GM21717 (cell line): Measurements from ENCODE around the gene C4orf51.

Experiments used
- ATAC-seq: cut with Tn5 transposase; IDR thresholded peaks from one replicate; pipeline ENCODE4 v1.9.1; 2021; ENCODE audit warnings: mild to moderate bottlenecking, moderate library complexity; ENCODE audit not compliant: unreplicated experiment

C4orf51 gene

GRCh38 chr4:145709336-145709735 lies 29.4 kb downstream of the C4orf51 start:
- ATAC-seq, result peak; percentile 41

- ATAC-seq, result peak; percentile 63
These were observed 29.9 kb downstream of the C4orf51 start for GRCh38 chr4:145709843-145710242.

- no peak for ATAC-seq
These were observed 36.3 kb downstream of the C4orf51 start for GRCh38 chr4:145716200-145716599.

GRCh38 chr4:145716661-145717200 lies 36.8 kb downstream of the C4orf51 start:
- ATAC-seq, result no peak

GRCh38 chr4:145719752-145720624 lies 40.0 kb downstream of the C4orf51 start:
- ATAC-seq, result peak; percentile 85

GRCh38 chr4:145720656-145721055 lies 40.7 kb downstream of the C4orf51 start:
- ATAC-seq, result peak; percentile 35

- no peak for ATAC-seq
These were observed 42.6 kb downstream of the C4orf51 start for GRCh38 chr4:145722561-145722960.

GRCh38 chr4:145723336-145723735 lies 43.4 kb downstream of the C4orf51 start:
- no peak for ATAC-seq

- ATAC-seq, result no peak
These were observed 50.1 kb downstream of the C4orf51 start for GRCh38 chr4:145730026-145730425.

GRCh38 chr4:145731028-145731427 lies 51.1 kb downstream of the C4orf51 start:
- ATAC-seq, result no peak

- no peak for ATAC-seq
These were observed 52.3 kb downstream of the C4orf51 start for GRCh38 chr4:145732001-145732815.

- ATAC-seq, result peak; percentile 90
These were observed 53.2 kb downstream of the C4orf51 start for GRCh38 chr4:145732895-145733880.

GRCh38 chr4:145734031-145734430 lies 54.1 kb downstream of the C4orf51 start:
- ATAC-seq, result no peak

- ATAC-seq, result no peak
These were observed 54.8 kb downstream of the C4orf51 start for GRCh38 chr4:145734576-145735346.

GRCh38 chr4:145735347-145735675 lies 55.4 kb downstream of the C4orf51 start:
- no peak for ATAC-seq

- no peak for ATAC-seq
These were observed 55.9 kb downstream of the C4orf51 start for GRCh38 chr4:145735827-145736226.

GRCh38 chr4:145736241-145736831 lies 56.4 kb downstream of the C4orf51 start:
- no peak for ATAC-seq

GRCh38 chr4:145739845-145740244 lies 59.9 kb downstream of the C4orf51 start:
- ATAC-seq, result no peak

- ATAC-seq, result no peak
These were observed 60.9 kb downstream of the C4orf51 start for GRCh38 chr4:145740806-145741205.
